Caco-2 (cell line): Measurements from ENCODE around the gene IGSF9B. TPM values are rescaled to one million over a fixed set of nuclear protein-coding genes. Genes with fewer than 3 reads are reported as not detected.
A peak's percentile ranks its signal among the peaks of the same experiment; 100 is the strongest.

Experiments
- BruUV-seq: library from RNA; stranded (reverse); fragments of 400-500 nt; replicated peaks from 2 replicates; lab custom pipeline; 2021; lab: Mats Ljungman, UMichigan
- CTCF ChIA-PET: fragments of 300-600 bp; sonication (Branson Sonifier 250); formaldehyde crosslinking; loops from one replicate; lab custom pipeline; 2022; ENCODE audit warnings: antibody characterized with exemption; lab: Charles Lee
- POLR2A ChIA-PET: fragments of 300-600 bp; sonication (Branson Sonifier 250); formaldehyde crosslinking; loops from one replicate; lab custom pipeline; 2022; ENCODE audit warnings: antibody characterized with exemption; lab: Charles Lee
- DNase-seq, 2 experiments: peaks; one replicate each; pipeline versions ENCODE4 v3.0.0 to v3.0.0-alpha.2; 2020 to 2022
- H3K27me3 ChIP-seq: replicated peaks from 2 replicates; pipeline ENCODE4 v1.6.0; 2011; ENCODE audit warnings: low read length; ENCODE audit not compliant: control insufficient read depth, insufficient read depth
- H3K36me3 ChIP-seq: 2 replicates; pipeline ENCODE4 v1.5.1; 2011; ENCODE audit warnings: low read length; ENCODE audit not compliant: control insufficient read depth, insufficient read depth
- H3K4me1 ChIP-seq: fragments of 250-450 bp; sonication (Bioruptor Pico); 2 replicates; pipeline ENCODE4 v1.5.1; 2020; ENCODE audit warnings: mild to moderate bottlenecking
- H3K4me3 ChIP-seq: 2 replicates; pipeline ENCODE4 v1.5.1; 2011; ENCODE audit warnings: low read depth, mild to moderate bottlenecking, control low read depth, low read length
- H3K9me3 ChIP-seq: fragments of 250-450 bp; sonication (Bioruptor Pico); 2 replicates; pipeline ENCODE4 v1.5.1; 2020; ENCODE audit warnings: mild to moderate bottlenecking, moderate library complexity
- H3K27ac Mint-ChIP-seq: one replicate; pipeline ENCODE4 v1.8.0; 2022; ENCODE audit warnings: mixed read lengths; ENCODE audit not compliant: unreplicated experiment
- H3K27me3 Mint-ChIP-seq: one replicate; pipeline ENCODE4 v1.8.0; 2022; ENCODE audit warnings: mixed read lengths; ENCODE audit not compliant: insufficient read depth, unreplicated experiment
- H3K36me3 Mint-ChIP-seq: one replicate; pipeline ENCODE4 v1.8.0; 2022; ENCODE audit warnings: mild to moderate bottlenecking, mixed read lengths; ENCODE audit not compliant: insufficient read depth, unreplicated experiment
- H3K4me1 Mint-ChIP-seq: one replicate; pipeline ENCODE4 v1.8.0; 2022; ENCODE audit warnings: low read depth, mixed read lengths; ENCODE audit not compliant: unreplicated experiment
- H3K4me3 Mint-ChIP-seq: one replicate; pipeline ENCODE4 v1.8.0; 2022; ENCODE audit warnings: mild to moderate bottlenecking, moderate library complexity, mixed read lengths; ENCODE audit not compliant: unreplicated experiment
- H3K9me3 Mint-ChIP-seq: one replicate; pipeline ENCODE4 v1.8.0; 2022; ENCODE audit warnings: mixed read lengths; ENCODE audit not compliant: unreplicated experiment
- intact Hi-C: fragments of 100-400 bp; cut with micrococcal nuclease; formaldehyde crosslinking; loops from one replicate; pipeline ENCODE4 v1.10.0; 2022; ENCODE audit not compliant: unreplicated experiment
- total RNA-seq: library from RNA; stranded (reverse); gene quantifications from 2 replicates; pipeline ENCODE4 v1.2.3, GENCODE V29; 2022
- TF ChIP-seq, protein P1 (sequence below), 2 experiments: fragments of 200-600 bp in 1 of 2; IDR thresholded peaks; 1 replicate in 1 of 2; 2 replicates in 1 of 2; pipeline versions ENCODE4 v1.5.1 to v1.8.0; 2011 to 2022; ENCODE audit warnings: antibody characterized with exemption in 1 of 2, control low read depth in 1 of 2, inconsistent platforms in 1 of 2, low read depth in 1 of 2, low read length in 1 of 2, mild to moderate bottlenecking in 1 of 2, moderate library complexity in 1 of 2; ENCODE audit not compliant: insufficient read depth in 1 of 2, severe bottlenecking in 1 of 2, unreplicated experiment in 1 of 2

The IGSF9B gene
- total RNA-seq, 1 experiment from 2014 or later: 4.2 TPM

GRCh38 chr11:133896642-133897330 lies 60.0 kb downstream of the IGSF9B start:
- DNase-seq: peak in 1 of 2 experiments; percentile 31
- no TSS peak for BruUV-seq
- Histone ChIP-seq H3K4me3 (no peak overlapping the region), H3K36me3 (no peaks in the 10 kb centered on the region), H3K9me3 (no peaks in the 10 kb centered on the region), H3K4me1 (0 out of 2 replicates have a peak, but pooled peaks cover 3% of the 10 kb centered on the region), H3K27me3 (no peaks in the 10 kb centered on the region)
- ChIA-PET CTCF (no interaction called here), POLR2A (no interaction called here)
- no peaks in the 10 kb centered on the region for H3K4me1 Mint-ChIP-seq
- intact Hi-C loops: no loop called here
- H3K36me3 Mint-ChIP-seq: no peaks in the 10 kb centered on the region
- H3K27me3 Mint-ChIP-seq: peaks cover 13% of the 10 kb centered on the region
- no peaks in the 10 kb centered on the region for H3K9me3 Mint-ChIP-seq
- no peak overlapping the region for H3K27ac Mint-ChIP-seq
- H3K4me3 Mint-ChIP-seq: no peak overlapping the region
- TF ChIP-seq, protein P1, sequence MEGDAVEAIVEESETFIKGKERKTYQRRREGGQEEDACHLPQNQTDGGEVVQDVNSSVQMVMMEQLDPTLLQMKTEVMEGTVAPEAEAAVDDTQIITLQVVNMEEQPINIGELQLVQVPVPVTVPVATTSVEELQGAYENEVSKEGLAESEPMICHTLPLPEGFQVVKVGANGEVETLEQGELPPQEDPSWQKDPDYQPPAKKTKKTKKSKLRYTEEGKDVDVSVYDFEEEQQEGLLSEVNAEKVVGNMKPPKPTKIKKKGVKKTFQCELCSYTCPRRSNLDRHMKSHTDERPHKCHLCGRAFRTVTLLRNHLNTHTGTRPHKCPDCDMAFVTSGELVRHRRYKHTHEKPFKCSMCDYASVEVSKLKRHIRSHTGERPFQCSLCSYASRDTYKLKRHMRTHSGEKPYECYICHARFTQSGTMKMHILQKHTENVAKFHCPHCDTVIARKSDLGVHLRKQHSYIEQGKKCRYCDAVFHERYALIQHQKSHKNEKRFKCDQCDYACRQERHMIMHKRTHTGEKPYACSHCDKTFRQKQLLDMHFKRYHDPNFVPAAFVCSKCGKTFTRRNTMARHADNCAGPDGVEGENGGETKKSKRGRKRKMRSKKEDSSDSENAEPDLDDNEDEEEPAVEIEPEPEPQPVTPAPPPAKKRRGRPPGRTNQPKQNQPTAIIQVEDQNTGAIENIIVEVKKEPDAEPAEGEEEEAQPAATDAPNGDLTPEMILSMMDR (IDR thresholded peaks at IDR 0.05; ENCODE audit: insufficient read depth in 1 of 2, low read depth in 1 of 2, low read length in 1 of 2, severe bottlenecking in 1 of 2, unreplicated experiment in 1 of 2): no peak

DNA sequence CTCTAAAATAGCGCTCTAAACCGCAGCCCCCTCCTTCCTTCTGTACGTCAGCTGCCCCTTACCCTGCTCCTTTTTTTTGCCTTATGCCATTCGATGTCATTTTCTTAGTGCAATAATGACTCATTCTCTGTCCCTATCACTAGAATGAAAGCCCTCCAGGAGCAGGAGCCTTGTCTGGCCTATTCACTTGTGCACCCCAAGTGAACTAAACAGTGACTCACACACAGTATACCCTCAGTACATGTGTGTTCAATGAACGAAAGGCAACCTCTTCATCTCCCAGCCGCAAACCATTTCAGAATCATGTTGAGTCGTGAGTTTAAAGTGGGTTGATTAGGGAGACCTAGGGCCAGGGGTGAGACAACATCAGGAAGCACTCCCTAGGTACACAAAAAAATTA lies 60.7 kb downstream of the IGSF9B start:
- BruUV-seq: no TSS peak
- Histone ChIP-seq H3K36me3 (no peaks in the 10 kb centered on the region), H3K27me3 (no peaks in the 10 kb centered on the region), H3K4me3 (no peak overlapping the region), H3K9me3 (no peaks in the 10 kb centered on the region), H3K4me1 (0 out of 2 replicates have a peak, but pooled peaks cover 3% of the 10 kb centered on the region)
- POLR2A ChIA-PET: no interaction called here
- intact Hi-C loops: no loop called here
- Mint-ChIP-seq H3K4me3 (no peak overlapping the region), H3K36me3 (no peaks in the 10 kb centered on the region), H3K9me3 (no peaks in the 10 kb centered on the region), H3K4me1 (no peaks in the 10 kb centered on the region), H3K27me3 (peaks cover 15% of the 10 kb centered on the region), H3K27ac (no peak overlapping the region)
- TF ChIP-seq, protein P1 (IDR thresholded peaks at IDR 0.05; ENCODE audit: insufficient read depth in 1 of 2, low read depth in 1 of 2, low read length in 1 of 2, severe bottlenecking in 1 of 2, unreplicated experiment in 1 of 2): no peak
- DNase-seq: no peak
- CTCF ChIA-PET: no interaction called here

DNA sequence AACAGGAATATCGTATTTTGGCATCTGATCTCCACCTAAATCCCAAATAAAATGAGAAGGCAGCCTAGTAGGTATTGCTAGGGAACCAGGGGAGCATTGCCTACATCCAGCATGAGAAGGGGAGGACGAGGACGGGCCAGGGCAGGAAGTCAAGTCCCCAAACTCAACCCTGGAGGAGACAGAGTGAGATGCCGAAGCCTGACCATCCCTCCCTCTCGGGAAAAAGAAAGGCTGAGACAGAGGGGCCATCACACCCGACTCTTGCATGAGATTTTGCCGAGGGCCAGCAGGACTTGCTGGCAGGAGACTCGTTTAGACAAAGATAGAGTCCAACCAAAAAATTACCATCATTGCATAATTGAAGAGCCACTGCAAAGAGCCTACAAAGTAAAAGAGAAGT lies 61.2 kb downstream of the IGSF9B start:
- no peak overlapping the region for H3K4me3 Mint-ChIP-seq
- ChIA-PET POLR2A (no interaction called here), CTCF (no interaction called here)
- no peaks in the 10 kb centered on the region for H3K9me3 Mint-ChIP-seq
- H3K27me3 Mint-ChIP-seq: peaks cover 16% of the 10 kb centered on the region
- H3K36me3 Mint-ChIP-seq: no peaks in the 10 kb centered on the region
- H3K4me1 Mint-ChIP-seq: no peaks in the 10 kb centered on the region
- no TSS peak for BruUV-seq
- TF ChIP-seq, protein P1 (IDR thresholded peaks at IDR 0.05; ENCODE audit: insufficient read depth in 1 of 2, low read depth in 1 of 2, low read length in 1 of 2, severe bottlenecking in 1 of 2, unreplicated experiment in 1 of 2): no peak
- Histone ChIP-seq H3K36me3 (no peaks in the 10 kb centered on the region), H3K4me1 (0 out of 2 replicates have a peak, but pooled peaks cover 3% of the 10 kb centered on the region), H3K4me3 (no peak overlapping the region), H3K27me3 (no peaks in the 10 kb centered on the region), H3K9me3 (no peaks in the 10 kb centered on the region)
- intact Hi-C loops: no loop called here
- no peak for DNase-seq
- H3K27ac Mint-ChIP-seq: peak overlapping the region; percentile 19
